Measurements from ENCODE around the gene PPARG.

PPARG gene

GRCh38 chr3:12395349-12396012 is 106.6 kb downstream of the PPARG start:
- TF ChIP-seq CTCF (IDR thresholded peaks at IDR 0.05; ENCODE audit: insufficient read depth, missing control alignments) = no peak
- no peak for FAIRE-seq
- DNase-seq (ENCODE audit: insufficient read length, low spot score) = no peak

GRCh38 chr3:12396471-12396870 is 107.6 kb downstream of the PPARG start:
- no peak for FAIRE-seq
- DNase-seq (ENCODE audit: insufficient read length, low spot score) = no peak
- TF ChIP-seq CTCF (IDR thresholded peaks at IDR 0.05; ENCODE audit: insufficient read depth, missing control alignments) = no peak

- FAIRE-seq (no peak), DNase-seq (ENCODE audit: insufficient read length, low spot score) (no peak)
- no peak for TF ChIP-seq CTCF (IDR thresholded peaks at IDR 0.05; ENCODE audit: insufficient read depth, missing control alignments)
Measured at GRCh38 chr3:12399226-12399625, 110.4 kb downstream of the PPARG start.

GRCh38 chr3:12400616-12401194 is 111.8 kb downstream of the PPARG start:
- DNase-seq (ENCODE audit: insufficient read length, low spot score) (no peak), FAIRE-seq (no peak)
- no peak for TF ChIP-seq CTCF (IDR thresholded peaks at IDR 0.05; ENCODE audit: insufficient read depth, missing control alignments)

- no peak for FAIRE-seq
Measured at GRCh38 chr3:12401208-12401607, 112.3 kb downstream of the PPARG start.

GRCh38 chr3:12405432-12406272 is 116.8 kb downstream of the PPARG start:
- TF ChIP-seq CTCF (IDR thresholded peaks at IDR 0.05; ENCODE audit: insufficient read depth, missing control alignments) = no peak
- no peak for FAIRE-seq

More at GRCh38 chr3:12401208-12401607, 112.3 kb downstream of the PPARG start:
- DNase-seq (ENCODE audit: insufficient read length, low spot score) = no peak
- TF ChIP-seq CTCF (IDR thresholded peaks at IDR 0.05; ENCODE audit: insufficient read depth, missing control alignments) = no peak

More at GRCh38 chr3:12405432-12406272, 116.8 kb downstream of the PPARG start:
- no peak for DNase-seq (ENCODE audit: insufficient read length, low spot score)

All from D721Med (cell line).